Activated CD8-positive, alpha-beta memory T cell treated with anti-CD3 and anti-CD28 coated beads, Interleukin-2, amount 50 U/mL, for 1 hour (primary cell): ENCODE data around the gene GNAT2.

Experiments
- DNase-seq: peaks from one replicate; pipeline ENCODE4 v3.0.0-alpha.2; 2020; ENCODE audit errors: extremely low read depth

The GNAT2 gene

GRCh38 chr1:109610609-109611307, 8.7 kb downstream of the GNAT2 start:
- DNase-seq: no peak

- DNase-seq: no peak
These were observed 9.5 kb downstream of the GNAT2 start for GRCh38 chr1:109609881-109610280.

GRCh38 chr1:109605381-109605780, 14.0 kb downstream of the GNAT2 start:
- no peak for DNase-seq

GRCh38 chr1:109603229-109603628, 16.2 kb downstream of the GNAT2 start:
- no peak for DNase-seq

GRCh38 chr1:109598655-109599054, 20.8 kb downstream of the GNAT2 start:
- DNase-seq: no peak

- no peak for DNase-seq
These were observed 21.3 kb downstream of the GNAT2 start for GRCh38 chr1:109598156-109598555.

GRCh38 chr1:109595531-109595930, 23.9 kb downstream of the GNAT2 start:
- DNase-seq: no peak

- no peak for DNase-seq
These were observed 26.5 kb downstream of the GNAT2 start for GRCh38 chr1:109592916-109593315.

- no peak for DNase-seq
These were observed 29.7 kb downstream of the GNAT2 start for GRCh38 chr1:109589679-109590078.

GRCh38 chr1:109589177-109589576, 30.2 kb downstream of the GNAT2 start:
- DNase-seq: no peak

GRCh38 chr1:109586055-109586454, 33.4 kb downstream of the GNAT2 start:
- DNase-seq: no peak

GRCh38 chr1:109584766-109585165, 34.6 kb downstream of the GNAT2 start:
- DNase-seq: no peak

- no peak for DNase-seq
These were observed 37.4 kb downstream of the GNAT2 start for GRCh38 chr1:109582021-109582420.

GRCh38 chr1:109579491-109579890, 39.9 kb downstream of the GNAT2 start:
- DNase-seq: no peak

GRCh38 chr1:109578947-109579443, 40.4 kb downstream of the GNAT2 start:
- DNase-seq: no peak

GRCh38 chr1:109573785-109574184, 45.6 kb downstream of the GNAT2 start:
- no peak for DNase-seq

- no peak for DNase-seq
These were observed 49.0 kb downstream of the GNAT2 start for GRCh38 chr1:109570414-109570813.

GRCh38 chr1:109569323-109569722, 50.1 kb downstream of the GNAT2 start:
- no peak for DNase-seq

GRCh38 chr1:109567877-109568672, 51.3 kb downstream of the GNAT2 start:
- DNase-seq: no peak

- DNase-seq: no peak
These were observed 52.4 kb downstream of the GNAT2 start for GRCh38 chr1:109566982-109567381.

GRCh38 chr1:109565241-109565640, 54.2 kb downstream of the GNAT2 start:
- no peak for DNase-seq

- no peak for DNase-seq
These were observed 55.1 kb downstream of the GNAT2 start for GRCh38 chr1:109564194-109564878.

- no peak for DNase-seq
These were observed 59.4 kb downstream of the GNAT2 start for GRCh38 chr1:109559995-109560394.
